Activated T-cell treated with anti-CD3 and anti-CD28 coated beads, Interleukin-2, amount 50 U/mL, for 24 hours (primary cell): ENCODE data around the gene ITPRIP.

Experiments used
- DNase-seq: peaks from one replicate; pipeline ENCODE4 v3.0.0-alpha.2; 2020
- H3K27ac Mint-ChIP-seq: 2 replicates; pipeline ENCODE4 v1.8.0; 2020; ENCODE audit warnings: mild to moderate bottlenecking, mixed read lengths
- H3K27me3 Mint-ChIP-seq: 2 replicates; pipeline ENCODE4 v1.8.0; 2020; ENCODE audit warnings: mixed read lengths
- H3K36me3 Mint-ChIP-seq: 2 replicates; pipeline ENCODE4 v1.8.0; 2020; ENCODE audit warnings: low read depth, mixed read lengths
- H3K4me1 Mint-ChIP-seq: 2 replicates; pipeline ENCODE4 v1.8.0; 2020; ENCODE audit warnings: low read depth, mixed read lengths
- H3K4me3 Mint-ChIP-seq: 2 replicates; pipeline ENCODE4 v1.8.0; 2020; ENCODE audit warnings: mild to moderate bottlenecking, moderate library complexity, mixed read lengths
- H3K9me3 Mint-ChIP-seq: 2 replicates; pipeline ENCODE4 v1.8.0; 2020; ENCODE audit warnings: mixed read lengths

The ITPRIP gene, protein sequence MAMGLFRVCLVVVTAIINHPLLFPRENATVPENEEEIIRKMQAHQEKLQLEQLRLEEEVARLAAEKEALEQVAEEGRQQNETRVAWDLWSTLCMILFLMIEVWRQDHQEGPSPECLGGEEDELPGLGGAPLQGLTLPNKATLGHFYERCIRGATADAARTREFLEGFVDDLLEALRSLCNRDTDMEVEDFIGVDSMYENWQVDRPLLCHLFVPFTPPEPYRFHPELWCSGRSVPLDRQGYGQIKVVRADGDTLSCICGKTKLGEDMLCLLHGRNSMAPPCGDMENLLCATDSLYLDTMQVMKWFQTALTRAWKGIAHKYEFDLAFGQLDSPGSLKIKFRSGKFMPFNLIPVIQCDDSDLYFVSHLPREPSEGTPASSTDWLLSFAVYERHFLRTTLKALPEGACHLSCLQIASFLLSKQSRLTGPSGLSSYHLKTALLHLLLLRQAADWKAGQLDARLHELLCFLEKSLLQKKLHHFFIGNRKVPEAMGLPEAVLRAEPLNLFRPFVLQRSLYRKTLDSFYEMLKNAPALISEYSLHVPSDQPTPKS

DNA sequence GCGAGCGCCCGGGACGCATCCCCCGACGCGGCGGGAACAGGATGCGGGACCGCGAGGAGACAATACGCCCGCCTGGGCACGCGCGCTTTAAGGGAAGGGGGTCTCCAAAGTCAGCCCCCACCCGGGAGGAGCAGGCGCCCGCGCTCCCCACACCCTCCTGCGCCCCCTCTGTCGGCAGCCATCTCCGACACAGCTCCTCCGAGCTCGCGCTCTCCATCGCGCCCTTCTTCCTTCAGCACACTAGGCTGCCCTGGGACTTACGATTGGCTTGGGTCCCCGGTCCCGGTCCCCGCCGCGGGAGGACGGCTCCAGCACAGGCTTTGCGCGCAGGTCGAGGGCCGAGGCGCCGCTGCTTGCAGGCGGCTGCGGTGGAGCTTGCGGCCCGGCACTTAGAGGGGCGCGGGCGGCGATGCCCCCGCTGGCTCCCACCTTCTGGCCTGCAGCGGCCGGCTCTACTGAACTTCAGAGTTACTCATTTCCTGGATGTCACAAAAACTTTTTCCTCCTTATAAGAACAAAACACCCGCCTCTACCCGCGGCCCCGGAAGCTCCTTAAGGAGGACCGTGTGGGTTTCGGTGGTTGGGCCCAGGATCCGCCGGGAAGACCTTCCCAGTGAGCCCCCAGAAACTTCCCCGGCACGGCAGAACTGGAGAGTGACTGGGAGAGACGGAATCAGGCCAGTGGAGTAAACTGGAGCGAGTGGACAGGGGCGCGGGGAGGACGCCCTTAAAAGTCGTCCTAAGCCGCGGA, at the start of gene ITPRIP:
Gene ITPRIP (minus strand): TSS at position 481 of the 751 bp plus-strand sequence. CDS start 22,414 bp downstream, outside the sequence.
- H3K9me3 Mint-ChIP-seq, result no peaks in the 10 kb centered on the region
- H3K27ac Mint-ChIP-seq, result peak within 1 kb of the TSS; percentile 99
- peaks cover 50% of the 10 kb centered on the region for H3K4me1 Mint-ChIP-seq
- H3K4me3 Mint-ChIP-seq, result peak within 1 kb of the TSS; percentile 87
- peaks cover 34% of the 10 kb centered on the region for H3K36me3 Mint-ChIP-seq
- no peaks in the 10 kb centered on the region for H3K27me3 Mint-ChIP-seq
- peak; percentile 86 for DNase-seq

DNA sequence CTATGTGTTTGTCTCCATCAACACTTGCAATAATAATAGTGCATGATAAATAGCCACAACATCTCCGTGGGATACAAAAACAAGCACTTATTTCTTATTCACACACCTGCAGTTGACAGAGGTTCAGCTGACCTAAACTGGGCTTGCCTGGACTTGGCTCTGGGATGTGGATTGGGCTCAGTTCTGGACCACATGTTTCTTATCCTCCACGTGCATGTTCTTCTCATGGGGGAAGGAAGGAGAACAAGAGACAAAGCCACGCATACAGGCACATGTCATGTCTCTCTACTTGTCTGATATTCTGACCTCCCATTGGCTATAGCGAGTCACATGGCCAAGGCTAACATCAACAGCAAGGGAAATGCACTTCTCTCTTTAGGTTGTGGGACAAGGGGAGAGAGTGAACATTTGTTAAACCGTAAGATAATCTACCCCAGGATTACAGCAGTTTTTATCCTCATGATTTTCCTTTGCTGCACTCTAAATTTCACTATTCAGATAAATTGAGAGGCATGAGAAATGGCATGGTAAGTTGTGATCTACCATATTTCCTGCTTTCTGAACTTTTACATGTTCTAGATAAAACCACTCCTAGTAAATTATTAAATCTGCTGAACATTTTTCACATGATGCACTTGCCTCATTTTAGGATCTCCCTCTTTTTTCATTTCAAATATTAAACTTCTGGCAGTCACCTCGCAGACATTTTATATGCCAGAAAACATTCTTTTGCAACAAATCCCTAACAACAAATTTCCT, 49.0 kb upstream of the ITPRIP start:
- Mint-ChIP-seq H3K4me1 (peaks cover 24% of the 10 kb centered on the region), H3K27me3 (no peaks in the 10 kb centered on the region), H3K9me3 (no peaks in the 10 kb centered on the region), H3K4me3 (no peak overlapping the region), H3K27ac (no peak overlapping the region), H3K36me3 (no peaks in the 10 kb centered on the region)
- no peak for DNase-seq

DNA sequence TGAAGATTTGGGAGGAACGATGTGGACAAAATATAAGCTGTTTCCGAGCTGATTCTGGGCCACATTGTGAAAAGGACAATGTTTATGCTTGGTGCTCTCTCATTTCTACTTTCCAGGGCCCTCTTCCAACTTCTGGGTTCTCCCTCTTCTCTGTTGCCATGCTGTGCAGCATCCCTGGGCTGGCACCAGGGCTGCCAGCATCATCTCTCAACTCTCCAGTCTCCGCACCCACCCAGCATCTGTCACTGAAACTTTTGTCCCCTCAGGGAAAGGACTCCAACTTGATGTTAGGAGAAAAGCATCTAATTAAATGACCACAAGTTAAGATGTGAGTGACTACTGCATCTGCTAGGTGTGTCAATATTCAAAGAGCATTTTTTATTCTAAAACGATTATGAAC, 42.1 kb upstream of the ITPRIP start:
- Mint-ChIP-seq H3K4me3 (no peak overlapping the region), H3K36me3 (no peaks in the 10 kb centered on the region), H3K4me1 (no peaks in the 10 kb centered on the region), H3K27ac (no peak overlapping the region), H3K27me3 (peaks cover 4% of the 10 kb centered on the region), H3K9me3 (no peaks in the 10 kb centered on the region)
- no peak for DNase-seq

DNA sequence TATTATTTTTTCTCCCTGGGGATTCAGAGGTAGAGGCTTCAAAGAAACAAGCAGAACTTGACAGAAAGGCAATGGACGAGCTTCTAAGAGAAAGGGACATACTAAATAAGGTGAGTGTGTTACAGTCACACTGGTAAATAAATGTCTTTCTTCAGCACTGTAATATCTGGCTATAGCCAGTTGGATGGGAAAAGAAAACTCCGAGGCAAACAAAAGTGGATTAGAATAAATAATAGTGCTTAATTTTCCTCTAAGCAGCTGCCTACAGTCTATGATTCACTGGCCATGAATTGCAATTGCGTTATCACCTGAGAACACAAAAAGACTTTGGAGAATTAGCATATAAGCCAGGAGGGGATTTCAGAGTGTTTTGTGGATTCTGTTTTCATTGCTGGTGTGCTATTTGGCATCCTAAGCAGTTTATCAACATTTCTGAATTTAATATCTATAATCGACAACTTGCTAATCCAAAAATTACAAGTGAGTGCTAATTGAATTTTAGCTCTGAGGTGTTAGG, 38.6 kb upstream of the ITPRIP start:
- Mint-ChIP-seq H3K36me3 (no peaks in the 10 kb centered on the region), H3K27me3 (peaks cover 16% of the 10 kb centered on the region), H3K27ac (no peak overlapping the region), H3K9me3 (no peaks in the 10 kb centered on the region), H3K4me1 (no peaks in the 10 kb centered on the region), H3K4me3 (no peak overlapping the region)
- DNase-seq, result no peak

DNA sequence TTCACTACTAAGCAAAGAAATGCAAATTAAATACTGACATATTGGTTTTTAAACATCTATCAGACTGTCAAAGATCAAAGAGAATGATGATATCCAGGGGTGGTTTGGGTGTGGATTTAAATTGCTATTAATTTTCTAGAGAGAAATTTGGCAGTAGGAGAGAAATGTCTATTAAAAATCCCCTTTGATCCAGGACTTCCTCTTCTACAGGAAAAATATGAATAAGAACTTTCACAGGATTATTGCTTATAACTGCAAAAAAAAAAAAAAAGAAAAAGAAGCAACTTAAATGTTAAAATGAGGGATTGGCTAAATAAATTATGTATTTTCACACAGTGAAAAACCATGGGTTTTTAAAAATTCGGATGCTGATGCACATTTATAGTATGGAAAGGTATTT, 36.3 kb upstream of the ITPRIP start:
- Mint-ChIP-seq H3K27ac (no peak overlapping the region), H3K9me3 (no peaks in the 10 kb centered on the region), H3K4me3 (no peak overlapping the region), H3K27me3 (peaks cover 27% of the 10 kb centered on the region), H3K4me1 (no peaks in the 10 kb centered on the region), H3K36me3 (no peaks in the 10 kb centered on the region)
- no peak for DNase-seq

DNA sequence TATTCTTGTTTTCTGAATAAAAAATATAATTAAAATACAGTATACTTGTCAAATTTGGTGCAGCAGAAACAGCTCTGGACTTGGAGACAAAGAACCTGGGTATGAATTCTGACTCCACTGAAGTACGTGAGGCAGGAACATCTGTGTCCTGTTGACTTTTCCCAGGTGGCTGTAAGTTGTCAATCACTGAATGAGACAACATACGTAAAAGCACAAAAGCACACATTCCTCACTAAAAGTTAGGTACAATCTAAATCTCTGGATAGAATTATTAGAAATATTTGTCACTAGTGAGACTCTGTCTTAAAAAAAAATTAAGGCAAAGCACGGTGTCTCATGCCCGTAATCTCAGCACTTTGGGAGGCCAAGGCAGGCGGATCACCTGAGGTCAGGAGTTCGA, 33.5 kb upstream of the ITPRIP start:
- no peak overlapping the region for H3K4me3 Mint-ChIP-seq
- peaks cover 38% of the 10 kb centered on the region for H3K27me3 Mint-ChIP-seq

DNA sequence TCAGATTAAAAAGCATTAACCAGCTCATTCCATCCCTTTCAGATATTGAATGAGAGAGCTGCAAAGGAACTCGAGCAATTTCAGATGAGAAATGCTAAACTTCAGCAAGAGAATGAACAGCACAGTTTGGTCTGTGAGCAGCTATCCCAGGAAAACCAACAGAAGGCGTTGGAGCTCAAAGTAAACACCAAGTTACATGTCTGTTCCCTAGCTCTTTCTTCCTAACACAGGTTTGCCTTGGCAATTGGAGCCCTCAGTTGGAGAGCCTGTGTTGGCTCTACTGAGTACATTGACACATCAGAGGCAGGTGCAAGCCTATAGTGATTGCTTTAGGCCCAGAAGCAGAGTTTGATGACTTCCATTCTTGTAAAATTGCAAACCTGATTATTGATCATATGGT, 30.1 kb upstream of the ITPRIP start:
- no peaks in the 10 kb centered on the region for H3K9me3 Mint-ChIP-seq
- H3K27me3 Mint-ChIP-seq, result peaks cover 45% of the 10 kb centered on the region
- H3K27ac Mint-ChIP-seq, result no peak overlapping the region
- no peaks in the 10 kb centered on the region for H3K4me1 Mint-ChIP-seq
- no peak overlapping the region for H3K4me3 Mint-ChIP-seq
- DNase-seq, result no peak
- no peaks in the 10 kb centered on the region for H3K36me3 Mint-ChIP-seq

More for the DNA sequence above, 33.5 kb upstream of the ITPRIP start:
- Mint-ChIP-seq H3K27ac (no peak overlapping the region), H3K4me1 (no peaks in the 10 kb centered on the region), H3K36me3 (no peaks in the 10 kb centered on the region), H3K9me3 (no peaks in the 10 kb centered on the region)
- DNase-seq, result no peak

DNA sequence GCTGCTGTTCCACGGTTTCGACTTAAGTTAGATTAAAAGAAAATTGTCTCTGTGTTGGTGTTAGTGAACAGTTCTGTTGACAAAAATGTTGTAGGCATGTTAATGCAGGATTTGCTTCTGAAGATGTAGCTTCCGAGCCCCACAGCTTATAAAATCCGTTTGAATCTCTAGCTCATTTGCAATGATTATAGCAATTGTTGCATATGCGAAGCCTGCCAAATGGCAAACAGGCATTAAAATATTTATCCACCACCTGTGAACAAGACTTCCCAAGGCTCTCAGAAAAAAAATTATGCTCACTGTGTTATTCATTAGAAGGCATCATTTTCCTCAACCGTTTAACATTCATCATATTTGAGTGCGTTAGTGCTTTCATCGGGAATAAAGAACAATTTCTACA, 29.6 kb upstream of the ITPRIP start:
- no peak for DNase-seq
- Mint-ChIP-seq H3K36me3 (no peaks in the 10 kb centered on the region), H3K4me1 (no peaks in the 10 kb centered on the region), H3K27me3 (peaks cover 45% of the 10 kb centered on the region), H3K27ac (no peak overlapping the region), H3K9me3 (no peaks in the 10 kb centered on the region), H3K4me3 (no peak overlapping the region)

DNA sequence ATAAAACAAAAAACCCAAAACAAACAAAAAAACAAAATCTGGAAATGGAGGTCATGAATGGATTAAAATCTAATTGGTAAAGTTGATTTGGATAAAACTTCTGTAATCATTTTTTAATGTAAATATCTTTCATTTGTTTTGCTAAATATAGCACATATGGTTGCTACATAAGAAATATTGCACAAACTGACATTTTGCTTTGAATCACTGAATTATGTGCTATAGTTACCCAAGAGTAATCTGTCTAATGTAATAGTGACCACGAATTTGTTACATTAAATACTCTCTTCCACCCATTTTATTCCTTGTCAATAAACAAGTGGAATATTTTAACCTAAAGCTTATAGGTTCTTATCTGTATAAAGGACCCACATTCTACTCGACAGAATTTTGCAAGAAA, 21.5 kb upstream of the ITPRIP start:
- H3K36me3 Mint-ChIP-seq, result no peaks in the 10 kb centered on the region
- no peaks in the 10 kb centered on the region for H3K9me3 Mint-ChIP-seq
- H3K4me3 Mint-ChIP-seq, result no peak overlapping the region
- peaks cover 11% of the 10 kb centered on the region for H3K27me3 Mint-ChIP-seq
- peaks cover 5% of the 10 kb centered on the region for H3K4me1 Mint-ChIP-seq
- no peak for DNase-seq
- no peak overlapping the region for H3K27ac Mint-ChIP-seq

DNA sequence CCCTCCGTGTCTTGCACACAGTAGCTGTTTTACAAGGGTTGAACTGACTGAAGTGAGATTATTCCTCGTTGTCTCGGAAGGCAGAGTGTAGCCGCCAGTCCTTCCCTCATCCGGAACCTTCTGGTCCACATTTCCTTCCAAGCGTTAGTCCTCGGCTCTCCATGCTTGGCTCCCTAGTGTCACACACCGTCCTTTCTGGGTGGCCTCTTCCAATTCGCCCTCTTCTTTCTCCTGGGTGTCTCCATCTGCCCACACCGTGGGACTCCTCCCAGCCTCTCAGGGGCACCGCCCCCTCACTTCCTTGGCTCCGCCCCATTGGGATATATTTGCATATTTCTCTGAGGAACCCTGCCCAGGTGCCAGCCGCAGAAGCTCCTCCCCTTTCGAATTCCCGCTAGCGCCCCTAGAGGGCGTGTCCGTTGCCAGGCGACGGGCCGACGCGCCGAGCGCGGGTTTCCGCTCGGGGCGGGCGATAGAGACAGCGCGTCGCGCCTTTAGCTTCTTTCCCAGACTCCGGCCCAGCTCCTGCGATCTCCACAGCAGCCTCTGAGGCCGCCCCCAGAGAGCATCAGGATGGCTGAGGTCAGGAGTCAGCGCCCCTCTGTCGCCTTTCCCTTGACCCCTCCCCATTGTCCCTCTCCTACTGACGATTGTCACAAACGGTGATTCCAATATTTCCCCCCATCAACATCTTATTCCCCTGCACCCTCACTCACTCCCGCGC, 15.2 kb upstream of the ITPRIP start, which contains the start of gene CFAP58:
Gene CFAP58 (plus strand): TSS at position 509 of the 724 bp plus-strand sequence. CDS start 65 bp downstream, at position 574.
- DNase-seq, result peak; percentile 92
- Mint-ChIP-seq H3K9me3 (no peaks in the 10 kb centered on the region), H3K4me1 (no peaks in the 10 kb centered on the region), H3K27ac (peak within 1 kb of the TSS; percentile 67), H3K27me3 (no peaks in the 10 kb centered on the region), H3K4me3 (no peak within 1 kb of the TSS), H3K36me3 (no peaks in the 10 kb centered on the region)

DNA sequence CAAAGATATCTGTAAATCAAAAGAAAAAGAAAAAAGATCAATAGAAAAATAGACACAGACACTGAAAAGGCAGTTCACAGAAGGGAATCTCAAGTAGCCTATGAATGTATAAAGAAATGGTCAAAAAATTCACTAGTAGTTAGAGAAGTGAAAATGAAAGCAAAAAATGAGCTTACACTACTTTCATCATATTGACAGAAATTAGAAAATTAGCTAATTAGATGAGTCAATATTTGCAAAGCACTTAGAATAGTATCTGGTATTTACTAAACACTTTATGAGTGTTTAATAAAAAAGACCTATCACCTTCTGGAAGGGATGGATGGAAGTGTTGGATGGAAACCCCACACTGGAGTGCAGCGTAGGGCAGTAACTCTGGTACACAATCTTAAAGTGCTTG, 13.7 kb upstream of the ITPRIP start:
- no peak for DNase-seq
- Mint-ChIP-seq H3K9me3 (no peaks in the 10 kb centered on the region), H3K4me3 (peak overlapping the region; percentile 58), H3K36me3 (no peaks in the 10 kb centered on the region), H3K4me1 (no peaks in the 10 kb centered on the region), H3K27ac (peak overlapping the region; percentile 26), H3K27me3 (no peaks in the 10 kb centered on the region)

DNA sequence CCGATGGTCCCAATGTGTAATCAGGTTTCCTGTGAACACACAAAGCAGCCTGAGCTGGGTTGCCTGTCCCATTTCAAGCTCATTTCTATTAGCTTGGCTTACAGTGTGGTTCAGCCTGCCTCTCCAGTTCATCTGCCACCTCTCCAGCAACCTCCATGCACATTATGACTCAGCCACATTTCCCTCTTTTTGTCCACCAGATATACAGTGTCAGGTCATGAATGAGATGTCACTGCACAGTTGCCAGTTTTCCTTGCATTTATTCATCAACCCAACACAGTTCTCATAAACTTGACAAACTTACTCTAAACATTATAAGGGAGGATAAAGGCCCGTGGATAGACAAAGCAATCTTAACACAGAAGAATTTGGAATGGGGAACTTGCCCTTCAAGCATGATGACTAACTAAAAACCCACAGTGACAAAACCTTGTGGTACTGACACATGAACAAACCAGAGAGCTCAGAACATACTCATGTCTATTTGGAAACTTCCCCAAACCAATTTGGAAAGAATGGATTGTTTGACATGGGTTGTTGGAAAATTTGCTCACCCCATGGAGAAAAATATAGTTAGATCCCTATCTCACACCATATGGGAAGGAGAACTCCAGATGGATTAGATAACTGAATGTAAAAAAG, 12.9 kb upstream of the ITPRIP start:
- Mint-ChIP-seq H3K36me3 (no peaks in the 10 kb centered on the region), H3K9me3 (no peaks in the 10 kb centered on the region), H3K27me3 (no peaks in the 10 kb centered on the region), H3K4me1 (peaks cover 2% of the 10 kb centered on the region), H3K4me3 (peak overlapping the region; percentile 58), H3K27ac (no peak overlapping the region)
- DNase-seq, result no peak

DNA sequence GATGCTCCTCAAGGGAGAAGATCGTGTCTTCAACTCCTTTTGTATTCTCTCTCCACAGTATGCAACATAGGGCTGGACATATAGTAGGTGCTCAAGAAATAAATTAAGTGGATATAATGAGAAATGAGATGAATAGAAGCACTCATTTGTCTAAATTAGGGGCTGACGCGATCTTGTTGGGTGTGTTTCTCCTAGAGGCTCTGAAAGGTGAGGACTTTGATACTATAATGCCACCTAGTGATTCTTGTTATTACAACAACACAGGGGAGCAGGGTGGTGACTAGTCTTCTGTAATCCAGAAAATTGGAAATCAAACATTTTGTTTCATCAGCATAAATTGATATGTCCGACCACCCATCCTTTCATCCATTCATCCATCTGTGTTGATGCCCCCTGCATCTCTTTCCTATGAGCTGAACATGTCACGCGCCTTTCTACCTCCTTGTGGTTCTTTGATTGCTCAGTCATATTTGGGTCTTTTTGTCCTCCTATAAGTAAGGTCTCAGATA, 11.9 kb upstream of the ITPRIP start:
- H3K4me1 Mint-ChIP-seq, result peaks cover 12% of the 10 kb centered on the region
- H3K27ac Mint-ChIP-seq, result no peak overlapping the region
- DNase-seq, result no peak
- H3K4me3 Mint-ChIP-seq, result no peak overlapping the region
- H3K27me3 Mint-ChIP-seq, result no peaks in the 10 kb centered on the region
- H3K36me3 Mint-ChIP-seq, result no peaks in the 10 kb centered on the region
- H3K9me3 Mint-ChIP-seq, result no peaks in the 10 kb centered on the region
